Activated gamma-delta T cell treated with anti-CD3 and anti-CD28 coated beads, Interleukin-2, amount 50 U/mL, for 16 hours (primary cell): ENCODE data around the gene MICOS13.

ENCODE experiments used
- DNase-seq: peaks from one replicate; pipeline ENCODE4 v3.0.0-alpha.2; 2020; ENCODE audit warnings: low read depth

The MICOS13 gene

DNA sequence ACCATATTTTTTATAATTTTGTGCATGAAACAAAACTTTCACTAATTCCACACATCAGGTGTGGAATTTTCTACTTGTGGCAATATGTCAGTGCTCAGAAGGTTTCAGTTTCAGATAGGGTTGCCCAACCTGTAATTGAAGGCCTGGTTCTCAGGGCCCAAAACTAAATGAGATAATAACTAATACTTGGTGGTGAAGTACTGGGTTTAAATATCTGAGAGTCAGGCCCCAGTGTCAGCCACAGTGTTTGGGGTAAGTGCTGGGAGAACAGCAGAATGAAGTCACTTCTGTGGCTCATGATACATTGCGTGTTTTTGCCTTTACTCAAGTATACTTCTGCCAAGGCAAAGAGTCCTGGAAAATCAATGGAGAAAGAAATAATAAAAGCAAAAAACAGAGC is 51.9 kb downstream of the MICOS13 start:
- DNase-seq, result no peak
